Smooth muscle cell (in vitro differentiated cells): ENCODE results near the gene CCDC83. TPM values are rescaled to one million over a fixed set of nuclear protein-coding genes. Genes with fewer than 3 reads are reported as not detected.

Experiments
- DNase-seq: peaks from one replicate; lab custom pipeline; 2025; ENCODE audit not compliant: unreplicated experiment; lab: John Stamatoyannopoulos, UW
- H2AFZ ChIP-seq: fragments of 200-600 bp; sonication (generic); 2 replicates; pipeline ENCODE4 v1.6.0; 2016; ENCODE audit warnings: antibody characterized with exemption, low read depth, mild to moderate bottlenecking
- H3F3A ChIP-seq: fragments of 200-600 bp; sonication (generic); 2 replicates; pipeline ENCODE4 v1.6.0; 2017; ENCODE audit warnings: antibody characterized with exemption, low read depth
- H3K27ac ChIP-seq: fragments of 200-600 bp; sonication (generic); 2 replicates; pipeline ENCODE4 v1.5.1; 2016; ENCODE audit warnings: low read depth, mild to moderate bottlenecking
- H3K27me3 ChIP-seq: fragments of 200-600 bp; sonication (generic); 2 replicates; pipeline ENCODE4 v1.6.1; 2016; ENCODE audit warnings: low read depth, mild to moderate bottlenecking
- H3K36me3 ChIP-seq: fragments of 200-600 bp; sonication (generic); 2 replicates; pipeline ENCODE4 v1.5.1; 2016; ENCODE audit warnings: low read depth
- H3K4me1 ChIP-seq: fragments of 200-600 bp; sonication (generic); 2 replicates; pipeline ENCODE4 v1.5.1; 2016; ENCODE audit warnings: low read depth
- H3K4me2 ChIP-seq: fragments of 200-600 bp; sonication (generic); 2 replicates; pipeline ENCODE4 v1.6.0; 2016; ENCODE audit warnings: mild to moderate bottlenecking
- H3K4me3 ChIP-seq: fragments of 200-600 bp; sonication (generic); 2 replicates; pipeline ENCODE4 v1.5.1; 2016; ENCODE audit warnings: mild to moderate bottlenecking
- H3K79me2 ChIP-seq: fragments of 200-600 bp; sonication (generic); 2 replicates; pipeline ENCODE4 v1.6.0; 2016; ENCODE audit warnings: low read depth, mild to moderate bottlenecking
- H3K9ac ChIP-seq: fragments of 200-600 bp; sonication (generic); 2 replicates; pipeline ENCODE4 v1.6.0; 2016; ENCODE audit warnings: low read depth
- H3K9me3 ChIP-seq: fragments of 200-600 bp; sonication (generic); replicated peaks from 2 replicates; pipeline ENCODE4 v1.5.1; 2016; ENCODE audit warnings: low read depth
- H4K20me1 ChIP-seq: fragments of 200-600 bp; sonication (generic); 2 replicates; pipeline ENCODE4 v1.6.0; 2016; ENCODE audit warnings: low read depth
- CTCF ChIP-seq: fragments of 200-600 bp; sonication (generic); IDR thresholded peaks from 2 replicates; pipeline ENCODE4 v1.5.1; 2017; ENCODE audit warnings: borderline replicate concordance, mild to moderate bottlenecking, antibody characterized with exemption; ENCODE audit not compliant: insufficient read depth, poor library complexity, severe bottlenecking
- WGBS: methylation state at CpG from one replicate; pipeline ENCODE4 v1.1.7; 2016; ENCODE audit warnings: low lambda C conversion rate; 5-methylcytosine and 5-hydroxymethylcytosine counted together
- polyA plus RNA-seq: library from polyadenylated mRNA; unstranded; fragments of >200 nt; fragmentation: Nextera tagmentation; extraction: Ambion mirVana; gene quantifications from 2 replicates; pipeline ENCODE4 v1.2.1, GENCODE V29; 2016
- total RNA-seq: library from RNA; depleted of rRNA; stranded (reverse); fragments of >200 nt; gene quantifications from 2 replicates; pipeline ENCODE4 v1.2.3, GENCODE V29; 2014

The CCDC83 gene
- total and polyA plus RNA-seq, 2 experiments from 2014 or later: not detected

- no peaks in the 10 kb centered on the region for H3F3A ChIP-seq
- H2AFZ ChIP-seq: no peak overlapping the region
- WGBS: 95% methylated on average over 5 of the region's 5 CpGs
- no peak for TF ChIP-seq CTCF
- H4K20me1 ChIP-seq: no peaks in the 10 kb centered on the region
- H3K9me3 ChIP-seq: no peaks in the 10 kb centered on the region
- H3K27ac ChIP-seq: no peak overlapping the region
- H3K79me2 ChIP-seq: no peaks in the 10 kb centered on the region
- H3K4me1 ChIP-seq: no peaks in the 10 kb centered on the region
- H3K9ac ChIP-seq: no peak overlapping the region
- no peak overlapping the region for H3K4me2 ChIP-seq
- no peak for DNase-seq
- H3K27me3 ChIP-seq: no peaks in the 10 kb centered on the region
- H3K36me3 ChIP-seq: no peaks in the 10 kb centered on the region
- no peak overlapping the region for H3K4me3 ChIP-seq
Observed at GRCh38 chr11:85889108-85889507, 33.9 kb downstream of the CCDC83 start.

GRCh38 chr11:85889676-85890579 lies 34.7 kb downstream of the CCDC83 start:
- WGBS: 57% methylated on average over 8 of the region's 8 CpGs
- Histone ChIP-seq H3K4me3 (no peak overlapping the region), H3K4me1 (no peaks in the 10 kb centered on the region), H3K79me2 (no peaks in the 10 kb centered on the region), H3F3A (no peaks in the 10 kb centered on the region), H3K36me3 (no peaks in the 10 kb centered on the region), H3K27ac (peak overlapping the region; percentile 4), H4K20me1 (no peaks in the 10 kb centered on the region), H2AFZ (no peak overlapping the region), H3K9ac (no peak overlapping the region), H3K9me3 (no peaks in the 10 kb centered on the region), H3K27me3 (no peaks in the 10 kb centered on the region), H3K4me2 (no peak overlapping the region)
- no peak for DNase-seq
- no peak for TF ChIP-seq CTCF

GRCh38 chr11:85893395-85893794 lies 38.2 kb downstream of the CCDC83 start:
- no peaks in the 10 kb centered on the region for H3F3A ChIP-seq
- no peak overlapping the region for H2AFZ ChIP-seq
- WGBS: 67% methylated on average over 6 of the region's 6 CpGs
- H3K4me1 ChIP-seq: no peaks in the 10 kb centered on the region
- no peak overlapping the region for H3K27ac ChIP-seq
- no peak for TF ChIP-seq CTCF
- H3K4me3 ChIP-seq: no peak overlapping the region
- no peak for DNase-seq
- H3K27me3 ChIP-seq: no peaks in the 10 kb centered on the region
- H3K4me2 ChIP-seq: no peak overlapping the region
- no peaks in the 10 kb centered on the region for H4K20me1 ChIP-seq
- no peaks in the 10 kb centered on the region for H3K79me2 ChIP-seq
- no peaks in the 10 kb centered on the region for H3K9me3 ChIP-seq
- H3K9ac ChIP-seq: no peak overlapping the region
- H3K36me3 ChIP-seq: no peaks in the 10 kb centered on the region

- WGBS: 95% methylated on average over 3 of the region's 3 CpGs
- no peak for TF ChIP-seq CTCF
- no peaks in the 10 kb centered on the region for H3F3A ChIP-seq
- no peaks in the 10 kb centered on the region for H3K9me3 ChIP-seq
- no peak overlapping the region for H3K27ac ChIP-seq
- no peak overlapping the region for H3K9ac ChIP-seq
- no peaks in the 10 kb centered on the region for H3K36me3 ChIP-seq
- DNase-seq: no peak
- H4K20me1 ChIP-seq: no peaks in the 10 kb centered on the region
- H3K4me2 ChIP-seq: no peak overlapping the region
- H3K27me3 ChIP-seq: no peaks in the 10 kb centered on the region
- no peaks in the 10 kb centered on the region for H3K79me2 ChIP-seq
- no peak overlapping the region for H3K4me3 ChIP-seq
- H3K4me1 ChIP-seq: no peaks in the 10 kb centered on the region
- H2AFZ ChIP-seq: no peak overlapping the region
Observed at GRCh38 chr11:85896876-85897275, 41.7 kb downstream of the CCDC83 start.
